KOPT-K1 (cell line): ENCODE measurements around the gene CD74.

Source experiments
- H3K27ac ChIP-seq: fragments of 200-600 bp; sonication (generic); 2 replicates; pipeline ENCODE4 v1.5.1; 2016; ENCODE audit warnings: antibody characterized with exemption, mild to moderate bottlenecking, low read depth, low read length; ENCODE audit not compliant: poor library complexity, severe bottlenecking
- H3K36me3 ChIP-seq: fragments of 200-600 bp; sonication (generic); 2 replicates; pipeline ENCODE4 v1.5.1; 2017; ENCODE audit warnings: antibody characterized with exemption, mild to moderate bottlenecking, low read length, moderate library complexity; ENCODE audit not compliant: insufficient read depth
- H3K9me3 ChIP-seq: fragments of 200-600 bp; sonication (generic); 2 replicates; pipeline ENCODE4 v1.5.1; 2017; ENCODE audit warnings: antibody characterized with exemption, low read length, mild to moderate bottlenecking; ENCODE audit not compliant: insufficient read depth, poor library complexity, severe bottlenecking

The CD74 gene

GRCh38 chr5:150397782-150398721, 14.7 kb downstream of the CD74 start:
- H3K36me3 ChIP-seq: peaks cover 100% of the 10 kb centered on the region
- no peak overlapping the region for H3K27ac ChIP-seq
- H3K9me3 ChIP-seq: no peaks in the 10 kb centered on the region

GRCh38 chr5:150397146-150397781, 15.4 kb downstream of the CD74 start:
- H3K36me3 ChIP-seq: peaks cover 100% of the 10 kb centered on the region
- H3K9me3 ChIP-seq: no peaks in the 10 kb centered on the region
- H3K27ac ChIP-seq: no peak overlapping the region

GRCh38 chr5:150396267-150396666, 16.4 kb downstream of the CD74 start:
- H3K27ac ChIP-seq: no peak overlapping the region
- H3K36me3 ChIP-seq: peaks cover 100% of the 10 kb centered on the region
- H3K9me3 ChIP-seq: no peaks in the 10 kb centered on the region

GRCh38 chr5:150395688-150395975, 17.1 kb downstream of the CD74 start:
- Histone ChIP-seq H3K27ac (no peak overlapping the region), H3K36me3 (peaks cover 100% of the 10 kb centered on the region), H3K9me3 (no peaks in the 10 kb centered on the region)

- Histone ChIP-seq H3K9me3 (no peaks in the 10 kb centered on the region), H3K36me3 (peaks cover 100% of the 10 kb centered on the region), H3K27ac (no peak overlapping the region)
Measured at GRCh38 chr5:150394912-150395687, 17.6 kb downstream of the CD74 start.

GRCh38 chr5:150394131-150394530, 18.6 kb downstream of the CD74 start:
- peaks cover 100% of the 10 kb centered on the region for H3K36me3 ChIP-seq
- H3K9me3 ChIP-seq: no peaks in the 10 kb centered on the region
- H3K27ac ChIP-seq: no peak overlapping the region

- H3K36me3 ChIP-seq: peaks cover 100% of the 10 kb centered on the region
Measured at GRCh38 chr5:150393096-150393645, 19.5 kb downstream of the CD74 start.

GRCh38 chr5:150392680-150393079, 20.0 kb downstream of the CD74 start:
- peaks cover 100% of the 10 kb centered on the region for H3K36me3 ChIP-seq
- no peak overlapping the region for H3K27ac ChIP-seq
- no peaks in the 10 kb centered on the region for H3K9me3 ChIP-seq

More at GRCh38 chr5:150393096-150393645, 19.5 kb downstream of the CD74 start:
- H3K27ac ChIP-seq: no peak overlapping the region
- no peaks in the 10 kb centered on the region for H3K9me3 ChIP-seq

- Histone ChIP-seq H3K9me3 (no peaks in the 10 kb centered on the region), H3K36me3 (peaks cover 100% of the 10 kb centered on the region), H3K27ac (no peak overlapping the region)
Measured at GRCh38 chr5:150391986-150392385, 20.7 kb downstream of the CD74 start.

- Histone ChIP-seq H3K9me3 (no peaks in the 10 kb centered on the region), H3K36me3 (peaks cover 100% of the 10 kb centered on the region), H3K27ac (no peak overlapping the region)
Measured at GRCh38 chr5:150391064-150391834, 21.5 kb downstream of the CD74 start.

- Histone ChIP-seq H3K36me3 (peaks cover 100% of the 10 kb centered on the region), H3K9me3 (no peaks in the 10 kb centered on the region), H3K27ac (no peak overlapping the region)
Measured at GRCh38 chr5:150389531-150390266, 23.0 kb downstream of the CD74 start.

- H3K36me3 ChIP-seq: peaks cover 100% of the 10 kb centered on the region
- H3K27ac ChIP-seq: no peak overlapping the region
- H3K9me3 ChIP-seq: no peaks in the 10 kb centered on the region
Measured at GRCh38 chr5:150386024-150386855, 26.5 kb downstream of the CD74 start.

- H3K27ac ChIP-seq: no peak overlapping the region
- peaks cover 100% of the 10 kb centered on the region for H3K36me3 ChIP-seq
- H3K9me3 ChIP-seq: no peaks in the 10 kb centered on the region
Measured at GRCh38 chr5:150384701-150385100, 28.0 kb downstream of the CD74 start.
